SH-SY5Y (cell line): Measurements from ENCODE around the gene ILKAP.

ENCODE experiments used
- GATA2 ChIP-seq: IDR thresholded peaks from 2 replicates; pipeline ENCODE4 v1.6.1; 2011; ENCODE audit warnings: mild to moderate bottlenecking, low read depth, low read length
- GATA3 ChIP-seq: IDR thresholded peaks from 2 replicates; pipeline ENCODE4 v1.6.1; 2011; ENCODE audit warnings: low read depth, mild to moderate bottlenecking, low read length, moderate library complexity

DNA sequence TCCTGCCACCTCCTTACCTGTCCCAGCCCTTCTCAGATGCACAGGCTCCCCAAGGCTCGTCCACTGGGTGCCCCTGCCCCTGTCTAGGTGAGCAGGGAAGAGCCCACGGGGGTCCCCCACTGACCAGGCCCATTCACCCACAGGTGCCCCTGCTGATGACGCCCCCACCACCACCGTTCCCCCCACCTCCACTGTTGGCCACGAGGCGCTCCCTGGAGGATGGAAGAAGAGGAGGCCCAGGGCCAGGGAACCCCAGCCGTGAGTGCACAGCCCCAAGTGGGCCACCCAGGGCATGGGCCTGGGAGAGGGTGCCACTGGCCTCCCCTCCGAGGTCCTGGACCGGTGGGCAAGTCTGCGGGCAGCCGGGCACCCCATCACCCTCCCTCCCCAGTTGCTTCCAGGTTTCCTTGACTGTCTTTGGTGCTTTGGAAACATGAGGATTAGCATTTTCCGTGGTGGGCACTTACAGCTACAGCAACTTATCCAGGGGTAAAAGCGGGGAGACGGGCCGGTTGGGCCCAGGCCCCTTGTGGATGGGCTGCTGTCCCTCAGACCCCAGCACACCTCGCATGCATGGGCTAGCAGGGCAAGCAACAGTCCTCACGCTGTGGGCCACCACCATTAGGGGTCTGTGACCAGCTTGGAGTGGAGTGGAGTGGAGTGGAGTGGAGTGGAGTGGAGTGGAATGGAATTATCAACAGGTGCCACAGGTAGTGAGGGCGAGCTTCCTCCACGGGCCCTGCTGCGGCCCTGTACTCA, 78.2 kb downstream of the ILKAP start:
- no peak for TF ChIP-seq GATA3
- TF ChIP-seq GATA2: no peak
